NCI-H1417 treated with DMSO at 0.1 percent for 48 hours (cell line): Measurements from ENCODE around the gene ADD3.

Experiments used
- DNase-seq: peaks from one replicate; lab custom pipeline; 2025; lab: John Stamatoyannopoulos, UW

Gene ADD3, protein sequence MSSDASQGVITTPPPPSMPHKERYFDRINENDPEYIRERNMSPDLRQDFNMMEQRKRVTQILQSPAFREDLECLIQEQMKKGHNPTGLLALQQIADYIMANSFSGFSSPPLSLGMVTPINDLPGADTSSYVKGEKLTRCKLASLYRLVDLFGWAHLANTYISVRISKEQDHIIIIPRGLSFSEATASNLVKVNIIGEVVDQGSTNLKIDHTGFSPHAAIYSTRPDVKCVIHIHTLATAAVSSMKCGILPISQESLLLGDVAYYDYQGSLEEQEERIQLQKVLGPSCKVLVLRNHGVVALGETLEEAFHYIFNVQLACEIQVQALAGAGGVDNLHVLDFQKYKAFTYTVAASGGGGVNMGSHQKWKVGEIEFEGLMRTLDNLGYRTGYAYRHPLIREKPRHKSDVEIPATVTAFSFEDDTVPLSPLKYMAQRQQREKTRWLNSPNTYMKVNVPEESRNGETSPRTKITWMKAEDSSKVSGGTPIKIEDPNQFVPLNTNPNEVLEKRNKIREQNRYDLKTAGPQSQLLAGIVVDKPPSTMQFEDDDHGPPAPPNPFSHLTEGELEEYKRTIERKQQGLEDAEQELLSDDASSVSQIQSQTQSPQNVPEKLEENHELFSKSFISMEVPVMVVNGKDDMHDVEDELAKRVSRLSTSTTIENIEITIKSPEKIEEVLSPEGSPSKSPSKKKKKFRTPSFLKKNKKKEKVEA

DNA sequence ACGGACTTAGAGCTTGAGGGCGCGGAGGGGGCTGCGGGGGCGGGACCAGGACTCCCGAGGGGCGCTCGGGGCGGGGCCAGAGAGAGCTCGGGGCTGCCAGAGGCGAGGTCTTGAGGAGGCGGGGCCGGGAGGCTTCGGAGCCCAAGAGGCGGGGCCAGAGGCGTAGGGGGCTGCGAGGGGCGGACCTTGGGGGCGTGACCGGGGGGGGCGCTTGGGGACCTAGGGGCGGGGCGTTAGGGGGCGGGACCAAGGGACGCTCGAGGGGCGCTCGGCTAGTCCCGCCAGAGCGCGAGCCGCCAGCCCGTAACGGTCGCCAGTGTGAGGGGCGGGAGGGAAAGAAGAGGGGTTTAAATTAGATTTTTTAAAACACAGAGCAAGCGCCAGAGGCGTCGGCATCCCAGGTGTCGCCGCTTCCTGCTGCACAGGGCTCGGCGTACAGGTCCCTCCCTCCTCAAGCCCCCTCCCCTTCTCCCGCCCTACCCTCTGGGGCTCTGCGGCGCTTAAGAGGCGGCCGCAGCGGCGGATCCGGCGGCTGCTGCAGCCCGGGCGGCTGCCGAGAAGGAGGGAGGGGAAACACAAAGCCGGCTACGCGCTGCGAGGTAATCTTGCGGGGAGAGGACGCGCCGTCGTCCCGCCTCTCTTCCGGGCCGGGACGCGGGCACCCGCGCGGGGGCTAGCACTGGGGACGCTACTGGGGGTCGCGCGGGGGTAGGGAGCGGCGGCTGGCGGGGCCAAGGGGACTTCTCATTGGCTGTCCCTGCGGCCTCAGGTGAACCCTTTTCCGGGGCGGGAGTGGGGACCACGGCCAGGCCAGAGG lies at the start of gene ADD3:
Gene ADD3, plus strand, starts transcription at position 284 of the 817 bp plus-strand sequence. CDS start 92,670 bp downstream, outside the sequence.
- DNase-seq = no peak

DNA sequence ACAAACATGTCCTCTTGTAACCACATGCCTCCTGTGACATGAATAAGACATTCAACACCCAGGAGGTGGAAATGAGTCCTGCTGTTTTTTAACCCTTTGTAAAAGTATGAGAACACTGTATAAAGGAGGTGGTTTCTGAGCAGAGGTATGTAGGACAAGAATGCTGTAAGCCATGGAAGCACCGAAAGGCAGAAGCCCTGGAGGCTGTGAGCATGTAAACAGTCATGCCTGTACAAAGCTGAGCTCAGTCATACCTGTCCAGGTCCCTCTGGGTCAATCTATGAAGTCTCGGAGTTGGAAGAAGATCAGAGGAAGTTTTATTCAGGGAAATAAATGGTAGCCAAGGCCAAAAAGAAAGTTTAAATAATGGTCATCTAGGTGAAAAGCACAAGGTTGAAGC lies 49.7 kb upstream of the ADD3 start:
- DNase-seq = no peak

DNA sequence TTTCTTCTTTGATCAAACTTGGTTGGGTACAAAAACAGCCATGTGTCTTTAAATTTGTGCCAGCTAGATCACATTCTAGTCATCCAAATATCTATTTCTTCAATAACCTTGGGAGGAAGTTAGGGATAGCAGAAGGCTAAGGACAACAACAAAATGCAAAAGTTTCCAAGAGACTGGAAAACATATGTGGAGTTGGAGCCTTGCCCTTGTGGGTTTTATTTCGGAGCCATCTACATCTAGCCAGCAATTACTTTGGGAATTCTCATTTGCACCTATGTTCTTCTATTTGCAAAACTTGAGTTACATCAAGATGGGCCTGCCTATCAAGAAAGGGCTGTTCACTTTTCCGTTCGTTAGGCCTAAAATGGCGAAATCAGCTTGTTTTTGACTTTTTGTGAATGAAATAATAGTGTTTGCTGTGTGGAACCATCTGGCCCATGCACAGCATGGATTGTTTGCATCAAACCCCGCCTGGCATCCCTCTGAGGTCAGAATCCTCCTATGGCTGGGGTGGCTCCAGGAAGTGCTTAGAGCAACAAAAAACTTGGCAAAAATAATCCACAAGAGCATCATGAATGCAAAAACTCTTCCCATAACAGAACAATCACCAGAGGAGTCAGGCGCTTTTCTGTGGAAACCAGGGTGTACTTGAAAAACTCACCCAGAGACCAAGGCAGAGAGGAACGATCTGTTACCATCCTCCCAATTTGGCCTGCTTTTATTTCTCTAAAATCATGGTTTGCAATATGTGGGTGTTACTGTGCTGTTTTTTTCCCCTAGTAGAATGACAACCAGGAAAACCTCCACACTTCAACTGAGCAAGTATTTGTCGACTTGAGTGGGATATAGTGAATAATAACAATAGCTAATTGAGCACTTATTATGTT lies 48.3 kb upstream of the ADD3 start:
- DNase-seq = no peak

DNA sequence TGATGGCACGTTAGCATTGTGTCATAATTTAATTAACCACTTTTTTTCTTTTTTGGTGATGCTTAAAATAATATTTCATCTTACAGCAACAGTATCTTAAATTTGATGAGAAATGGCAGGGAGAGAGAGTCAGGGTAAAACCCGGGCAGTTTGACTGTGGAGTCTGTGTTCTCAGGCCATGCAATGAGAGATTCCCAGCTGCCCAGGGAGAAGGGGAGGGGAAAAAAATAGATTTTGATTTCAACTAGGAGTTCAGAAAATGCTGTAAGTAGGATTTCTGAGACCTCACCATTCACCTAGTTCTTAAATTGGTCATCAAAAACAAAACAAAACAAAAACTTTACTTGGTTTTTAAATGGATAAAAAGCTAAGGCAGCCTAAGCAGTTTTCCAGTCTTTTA lies 47.1 kb upstream of the ADD3 start:
- no peak for DNase-seq

GRCh38 chr10:109961174-109962001 lies 46.4 kb upstream of the ADD3 start:
- DNase-seq = no peak

- no peak for DNase-seq
Measured at GRCh38 chr10:109962247-109962646, 45.5 kb upstream of the ADD3 start.

GRCh38 chr10:109963439-109963838 lies 44.3 kb upstream of the ADD3 start:
- no peak for DNase-seq

GRCh38 chr10:109964318-109964717 lies 43.5 kb upstream of the ADD3 start:
- DNase-seq = no peak

DNA sequence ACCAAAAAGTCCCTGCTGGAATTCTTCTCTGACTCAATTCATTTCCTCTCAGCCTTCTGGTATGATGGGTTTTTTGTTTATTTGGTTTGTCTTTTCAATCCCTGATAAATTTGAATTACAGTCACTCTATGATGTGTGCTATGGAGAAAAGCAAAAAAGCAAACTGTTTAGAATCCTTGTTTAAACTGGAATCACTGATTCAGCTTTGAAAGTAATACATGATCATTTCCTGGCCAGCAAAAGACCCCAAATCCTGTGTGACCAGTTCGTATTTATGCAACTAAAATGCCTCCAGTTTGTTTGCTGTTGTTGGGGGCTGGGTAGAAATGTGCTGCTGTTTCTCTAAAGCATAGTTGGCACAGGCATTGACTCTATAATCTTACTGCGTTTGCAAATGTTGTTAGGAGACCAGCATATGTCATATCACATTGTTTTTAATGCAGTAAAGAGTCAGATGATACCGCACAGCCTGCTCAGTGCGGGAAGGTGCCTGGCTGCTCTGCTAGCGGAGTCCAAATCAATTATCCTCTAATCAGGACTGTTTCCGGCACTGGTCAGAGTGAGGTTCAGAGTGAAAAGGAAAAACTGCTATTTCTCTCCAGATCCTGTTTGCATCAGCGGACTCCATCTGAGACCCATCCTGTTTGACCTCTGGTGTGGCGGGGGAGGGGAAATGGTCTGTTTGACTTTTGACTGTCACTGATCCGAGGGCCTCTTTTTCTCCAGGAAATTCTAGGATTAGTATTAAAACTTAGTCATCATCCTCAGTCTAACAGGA lies 40.6 kb upstream of the ADD3 start:
- DNase-seq = no peak

GRCh38 chr10:109967739-109968088 lies 40.1 kb upstream of the ADD3 start:
- no peak for DNase-seq

DNA sequence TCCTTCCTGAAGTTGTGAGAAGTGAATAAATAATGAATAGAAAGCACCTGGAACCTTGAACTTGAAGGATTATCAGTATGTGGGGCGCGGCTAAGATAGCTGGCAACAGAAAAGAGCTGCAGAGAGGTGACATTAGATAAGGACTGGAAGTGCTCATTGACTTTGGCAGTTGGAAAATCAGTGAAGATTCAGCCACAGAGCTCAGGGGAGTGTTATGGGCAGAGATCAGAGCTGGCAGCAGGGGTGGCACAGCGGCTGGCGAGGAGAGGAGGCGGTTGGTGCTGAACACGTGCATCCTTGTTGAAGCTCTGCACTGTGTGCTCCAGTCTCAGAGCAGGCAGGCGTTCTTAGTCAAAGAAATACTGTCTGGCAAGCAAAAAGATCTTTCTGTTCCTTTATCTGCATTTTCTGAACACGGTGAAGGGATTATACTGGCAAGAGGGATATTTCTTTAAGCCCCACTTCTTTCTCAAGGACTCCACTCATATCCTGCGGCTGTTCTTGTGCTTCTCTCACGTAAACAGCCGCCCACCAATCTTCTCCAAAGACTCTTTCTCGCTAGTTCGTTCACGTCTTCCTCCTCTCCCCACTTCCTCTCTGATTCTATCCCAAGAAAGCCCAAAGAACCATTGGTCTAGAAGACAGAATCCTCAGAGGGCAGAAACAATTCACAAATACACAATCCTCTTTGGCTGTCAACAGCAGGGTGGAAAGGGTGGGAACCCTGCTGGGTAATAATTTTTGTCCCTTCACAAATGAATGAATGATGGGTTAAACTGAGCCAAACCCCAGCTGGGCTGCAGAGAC lies 38.6 kb upstream of the ADD3 start:
- no peak for DNase-seq

DNA sequence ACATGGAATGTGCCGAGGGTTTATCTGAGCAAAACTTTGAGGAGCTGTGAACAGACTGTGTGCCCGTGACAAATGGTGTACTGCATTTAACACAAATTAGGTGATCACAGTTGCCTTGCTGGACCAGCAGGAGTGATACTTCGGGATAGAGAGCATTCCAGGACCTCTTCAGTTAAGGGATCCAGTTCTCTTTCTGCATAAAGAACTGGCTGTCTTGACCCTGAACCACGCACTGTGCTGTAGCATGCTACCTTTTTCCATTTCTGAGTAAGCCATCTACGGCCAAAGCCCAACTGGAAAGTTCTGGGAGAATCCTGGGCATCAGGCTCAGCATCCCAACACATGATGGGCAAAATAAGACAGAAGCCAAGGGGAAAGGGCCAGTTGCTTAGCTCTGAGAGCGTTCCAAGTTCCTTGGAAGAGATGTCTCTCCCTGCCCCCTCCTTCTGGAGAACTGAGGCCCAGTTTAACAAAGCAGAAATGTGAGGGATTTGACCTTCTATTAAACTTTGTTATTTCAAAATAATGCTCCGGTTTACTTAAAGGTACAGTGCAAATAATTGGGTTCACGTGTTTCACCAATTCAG lies 37.9 kb upstream of the ADD3 start:
- DNase-seq = no peak

- no peak for DNase-seq
Measured at GRCh38 chr10:109971634-109972033, 36.1 kb upstream of the ADD3 start.

- no peak for DNase-seq
Measured at GRCh38 chr10:109972372-109973001, 35.3 kb upstream of the ADD3 start.

GRCh38 chr10:109973326-109973829 lies 34.4 kb upstream of the ADD3 start:
- DNase-seq = no peak

DNA sequence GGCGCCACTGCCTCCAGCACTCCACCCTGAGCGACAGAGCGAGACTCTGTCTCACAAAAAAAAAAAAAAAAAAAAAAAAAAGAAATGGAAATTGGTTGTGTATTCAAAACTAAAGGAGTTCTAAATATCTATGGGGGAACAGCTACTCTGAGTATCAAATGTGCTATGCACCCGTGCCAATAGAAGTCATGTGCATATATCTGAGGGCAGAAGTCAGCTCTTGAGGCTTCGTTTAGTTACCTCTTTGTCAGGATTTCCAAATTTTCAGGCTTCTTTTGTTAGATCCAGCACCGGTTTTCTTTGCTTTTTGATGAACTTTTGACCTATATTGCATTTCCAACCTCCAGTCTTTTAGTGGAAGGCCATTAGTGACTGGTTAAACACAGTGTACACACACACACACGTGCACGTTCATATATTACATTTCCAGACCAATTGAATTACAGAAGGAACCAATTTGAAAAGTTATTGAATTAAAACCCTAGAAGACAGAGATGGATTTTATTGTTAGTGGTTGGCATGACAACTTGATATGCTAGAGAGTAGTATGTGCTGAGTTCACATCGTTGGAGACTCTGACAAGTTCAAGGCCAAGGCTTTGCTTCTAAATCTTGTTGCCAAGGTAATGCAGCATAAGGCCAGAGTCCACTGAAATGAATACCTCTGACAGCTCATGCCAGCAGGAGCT lies 33.1 kb upstream of the ADD3 start:
- DNase-seq = no peak
